ENCODE results near the gene MYH4. TPM values are rescaled to one million over a fixed set of nuclear protein-coding genes. Genes with fewer than 3 reads are reported as not detected.

The MYH4 gene
- polyA plus RNA-seq, 1 experiment: not detected

- CTCF ChIA-PET: no interaction called here
- no peaks in the 10 kb centered on the region for H3K36me3 ChIP-seq (ENCODE audit: control insufficient read depth, insufficient read depth, low read length)
- no peak for DNase-seq (ENCODE audit: low read depth)
- no peak for TF ChIP-seq CTCF (IDR thresholded peaks at IDR 0.05; ENCODE audit: insufficient read depth, low read depth, low read length)
- no peaks in the 10 kb centered on the region for H3K27me3 ChIP-seq (ENCODE audit: control insufficient read depth, insufficient read depth, low read length)
- H3K4me3 ChIP-seq (ENCODE audit: low read depth, low read length): no peak overlapping the region
- POLR2A ChIA-PET: no interaction called here
Measured at GRCh38 chr17:10417431-10417830, 51.9 kb downstream of the MYH4 start.

GRCh38 chr17:10415161-10415560 lies 54.2 kb downstream of the MYH4 start:
- Histone ChIP-seq H3K36me3 (ENCODE audit: control insufficient read depth, insufficient read depth, low read length) (no peaks in the 10 kb centered on the region), H3K4me3 (ENCODE audit: low read depth, low read length) (no peak overlapping the region), H3K27me3 (ENCODE audit: control insufficient read depth, insufficient read depth, low read length) (no peaks in the 10 kb centered on the region)
- ChIA-PET POLR2A (no interaction called here), CTCF (no interaction called here)
- no peak for TF ChIP-seq CTCF (IDR thresholded peaks at IDR 0.05; ENCODE audit: insufficient read depth, low read depth, low read length)
- no peak for DNase-seq (ENCODE audit: low read depth)

- ChIA-PET POLR2A (no interaction called here), CTCF (interaction anchor here (1.1 kb wide), 1 partner anchor 23 kb away, joined by 4 read pairs; no protein-coding TSS in a partner anchor)
- no peak for DNase-seq (ENCODE audit: low read depth)
- Histone ChIP-seq H3K27me3 (ENCODE audit: control insufficient read depth, insufficient read depth, low read length) (no peaks in the 10 kb centered on the region), H3K4me3 (ENCODE audit: low read depth, low read length) (no peak overlapping the region), H3K36me3 (ENCODE audit: control insufficient read depth, insufficient read depth, low read length) (no peaks in the 10 kb centered on the region)
- TF ChIP-seq CTCF (IDR thresholded peaks at IDR 0.05; ENCODE audit: insufficient read depth, low read depth, low read length): no peak
Measured at GRCh38 chr17:10403589-10403988, 65.8 kb downstream of the MYH4 start.

GRCh38 chr17:10398352-10398751 lies 71.0 kb downstream of the MYH4 start:
- TF ChIP-seq CTCF (IDR thresholded peaks at IDR 0.05; ENCODE audit: insufficient read depth, low read depth, low read length): no peak
- H3K4me3 ChIP-seq (ENCODE audit: low read depth, low read length): no peak overlapping the region
- no peaks in the 10 kb centered on the region for H3K36me3 ChIP-seq (ENCODE audit: control insufficient read depth, insufficient read depth, low read length)
- no peak for DNase-seq (ENCODE audit: low read depth)
- POLR2A ChIA-PET: no interaction called here
- H3K27me3 ChIP-seq (ENCODE audit: control insufficient read depth, insufficient read depth, low read length): no peaks in the 10 kb centered on the region
- CTCF ChIA-PET: no interaction called here

GRCh38 chr17:10396524-10397163 lies 72.7 kb downstream of the MYH4 start:
- no peak for TF ChIP-seq CTCF (IDR thresholded peaks at IDR 0.05; ENCODE audit: insufficient read depth, low read depth, low read length)
- DNase-seq (ENCODE audit: low read depth): no peak
- Histone ChIP-seq H3K4me3 (ENCODE audit: low read depth, low read length) (no peak overlapping the region), H3K27me3 (ENCODE audit: control insufficient read depth, insufficient read depth, low read length) (no peaks in the 10 kb centered on the region), H3K36me3 (ENCODE audit: control insufficient read depth, insufficient read depth, low read length) (no peaks in the 10 kb centered on the region)
- POLR2A ChIA-PET: no interaction called here
- CTCF ChIA-PET: no interaction called here

Measured in BJ (cell line).